Measurements from ENCODE around the gene LRIT1. TPM values are rescaled to one million over a fixed set of nuclear protein-coding genes. Genes with fewer than 3 reads are reported as not detected.

Gene LRIT1
- total RNA-seq, 2 experiments from 2014 or later: not detected

DNA sequence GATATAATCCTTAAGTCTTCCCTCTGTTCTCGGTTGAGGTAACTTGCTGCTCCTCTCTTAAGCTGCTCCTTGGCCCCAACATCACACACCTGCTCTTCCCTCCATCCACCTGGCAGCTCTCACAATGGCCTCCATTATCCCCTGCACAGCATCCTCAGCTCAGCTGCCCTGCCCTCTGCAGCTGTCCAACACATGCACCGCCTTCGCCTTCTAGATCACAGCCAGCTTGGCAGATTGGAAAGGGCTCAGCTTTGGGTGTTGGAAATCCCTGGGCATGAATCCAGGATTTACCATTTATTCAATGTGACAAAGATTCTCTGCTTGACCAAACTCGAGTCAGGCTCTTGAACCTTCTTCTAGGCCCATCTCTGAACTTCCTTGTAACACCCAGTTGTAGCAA is 24.1 kb upstream of the LRIT1 start:
- ChIA-PET POLR2A (no interaction called here), CTCF (interaction anchor here (1.0 to 3.0 kb wide), 4 partner anchors 88 to 273 kb away, joined by 3 to 46 read pairs (median 7); no protein-coding TSS in a partner anchor)
- Mint-ChIP-seq H3K4me1 (ENCODE audit: low read depth) (peaks cover 10% of the 10 kb centered on the region), H3K4me3 (no peak overlapping the region), H3K9me3 (no peaks in the 10 kb centered on the region), H3K27ac (no peak overlapping the region), H3K27me3 (peaks cover 34% of the 10 kb centered on the region), H3K36me3 (ENCODE audit: low read depth) (no peaks in the 10 kb centered on the region)
- no peaks in the 10 kb centered on the region for H3K9me3 ChIP-seq (ENCODE audit: control insufficient read depth in 1 of 2, insufficient read depth in 1 of 2, low read length in 2 of 2)
- no peak overlapping the region for H3K4me3 ChIP-seq (ENCODE audit: low read length)
- TF ChIP-seq, protein P1, sequence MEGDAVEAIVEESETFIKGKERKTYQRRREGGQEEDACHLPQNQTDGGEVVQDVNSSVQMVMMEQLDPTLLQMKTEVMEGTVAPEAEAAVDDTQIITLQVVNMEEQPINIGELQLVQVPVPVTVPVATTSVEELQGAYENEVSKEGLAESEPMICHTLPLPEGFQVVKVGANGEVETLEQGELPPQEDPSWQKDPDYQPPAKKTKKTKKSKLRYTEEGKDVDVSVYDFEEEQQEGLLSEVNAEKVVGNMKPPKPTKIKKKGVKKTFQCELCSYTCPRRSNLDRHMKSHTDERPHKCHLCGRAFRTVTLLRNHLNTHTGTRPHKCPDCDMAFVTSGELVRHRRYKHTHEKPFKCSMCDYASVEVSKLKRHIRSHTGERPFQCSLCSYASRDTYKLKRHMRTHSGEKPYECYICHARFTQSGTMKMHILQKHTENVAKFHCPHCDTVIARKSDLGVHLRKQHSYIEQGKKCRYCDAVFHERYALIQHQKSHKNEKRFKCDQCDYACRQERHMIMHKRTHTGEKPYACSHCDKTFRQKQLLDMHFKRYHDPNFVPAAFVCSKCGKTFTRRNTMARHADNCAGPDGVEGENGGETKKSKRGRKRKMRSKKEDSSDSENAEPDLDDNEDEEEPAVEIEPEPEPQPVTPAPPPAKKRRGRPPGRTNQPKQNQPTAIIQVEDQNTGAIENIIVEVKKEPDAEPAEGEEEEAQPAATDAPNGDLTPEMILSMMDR (IDR thresholded peaks at IDR 0.05): no peak
- H3K4me1 ChIP-seq (ENCODE audit: insufficient read depth, low read length): peaks cover 10% of the 10 kb centered on the region
- H3K27ac ChIP-seq (ENCODE audit: low read depth in 1 of 2, low read length in 2 of 2): no peak overlapping the region
- no peak for ATAC-seq (ENCODE audit: poor library complexity)
- DNase-seq: no peak
- no peaks in the 10 kb centered on the region for H3K36me3 ChIP-seq (ENCODE audit: insufficient read depth, low read length)
- intact Hi-C loops (cut with DNase I, micrococcal nuclease): loop anchor here (2.0 to 10.0 kb wide), 3 partner anchors 87 to 169 kb away; no protein-coding TSS in a partner anchor
- H3K27me3 ChIP-seq (ENCODE audit: control insufficient read depth in 1 of 2, insufficient read depth in 2 of 2, low read length in 2 of 2): peaks cover 3 to 8% of the 10 kb centered on the region in 2 experiments

DNA sequence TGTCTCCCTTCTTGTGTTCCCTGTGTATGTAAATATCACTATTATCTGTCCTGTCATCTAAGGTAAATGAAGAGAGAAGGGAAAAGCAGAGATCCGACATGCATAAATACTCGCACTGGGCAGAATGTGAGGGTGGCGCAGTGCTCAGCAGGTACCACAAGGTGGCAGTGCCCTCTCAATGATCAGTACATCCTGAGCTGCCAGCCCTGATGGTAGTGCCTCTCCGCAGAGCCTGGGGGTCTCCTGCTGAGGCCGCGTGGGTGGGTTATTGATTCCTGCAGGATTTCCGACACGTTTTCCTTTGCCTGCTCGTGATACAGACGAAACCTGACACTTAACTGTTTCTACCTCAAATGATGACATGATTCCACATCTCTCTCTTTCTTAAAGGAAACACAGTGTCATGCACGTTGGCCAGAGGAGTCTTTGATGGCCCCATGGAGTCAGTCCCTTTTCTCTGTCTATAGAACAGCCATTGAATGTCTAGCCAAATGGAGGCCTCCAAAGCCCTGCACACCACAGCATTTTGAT is 23.3 kb upstream of the LRIT1 start:
- intact Hi-C loops (cut with DNase I, micrococcal nuclease): loop anchor here (1.0 to 10.0 kb wide), 5 partner anchors 88 to 273 kb away; no protein-coding TSS in a partner anchor
- TF ChIP-seq, protein P1 (IDR thresholded peaks at IDR 0.05): peak; percentile 97
- peaks cover 10% of the 10 kb centered on the region for H3K4me1 ChIP-seq (ENCODE audit: insufficient read depth, low read length)
- DNase-seq (peak; percentile 51 to 83 (median 66)), ATAC-seq (ENCODE audit: poor library complexity) (peak; percentile 94)
- ChIA-PET CTCF (interaction anchor here (0.5 to 3.0 kb wide), 18 partner anchors 9 to 284 kb away, joined by 3 to 46 read pairs (median 4); no protein-coding TSS in a partner anchor), POLR2A (interaction anchor here (1.4 kb wide), 1 partner anchor 272 kb away, joined by 4 read pairs; no protein-coding TSS in a partner anchor)
- H3K27me3 Mint-ChIP-seq: peaks cover 41% of the 10 kb centered on the region
- no peaks in the 10 kb centered on the region for H3K9me3 Mint-ChIP-seq
- H3K27me3 ChIP-seq (ENCODE audit: control insufficient read depth in 1 of 2, insufficient read depth in 2 of 2, low read length in 2 of 2): peaks cover 3 to 8% of the 10 kb centered on the region in 2 experiments
- no peak overlapping the region for H3K27ac ChIP-seq (ENCODE audit: low read depth in 1 of 2, low read length in 2 of 2)
- no peaks in the 10 kb centered on the region for H3K36me3 ChIP-seq (ENCODE audit: insufficient read depth, low read length)
- no peaks in the 10 kb centered on the region for H3K36me3 Mint-ChIP-seq (ENCODE audit: low read depth)
- H3K4me1 Mint-ChIP-seq (ENCODE audit: low read depth): peaks cover 9% of the 10 kb centered on the region
- H3K4me3 Mint-ChIP-seq: no peak overlapping the region
- H3K4me3 ChIP-seq (ENCODE audit: low read length): no peak overlapping the region
- H3K9me3 ChIP-seq (ENCODE audit: control insufficient read depth in 1 of 2, insufficient read depth in 1 of 2, low read length in 2 of 2): no peaks in the 10 kb centered on the region
- no peak overlapping the region for H3K27ac Mint-ChIP-seq

DNA sequence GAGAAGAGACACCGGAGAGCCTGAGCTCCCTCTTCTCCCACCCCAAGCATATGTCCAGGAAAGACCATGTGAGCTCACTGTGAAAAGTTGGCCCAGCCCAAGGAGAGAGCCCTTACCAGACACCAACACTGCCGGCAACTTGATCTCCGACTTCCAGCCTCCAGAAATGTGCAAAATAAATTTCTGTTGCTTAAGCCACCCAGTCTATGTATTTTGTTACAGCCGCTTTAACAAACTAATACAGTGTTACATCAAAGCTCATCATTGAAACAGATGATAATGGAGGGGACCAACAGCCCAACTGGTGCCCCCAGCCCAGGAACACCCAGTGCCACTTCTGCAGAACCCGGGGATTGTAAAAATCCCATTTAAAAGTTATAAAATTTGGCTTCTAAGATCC is 22.4 kb upstream of the LRIT1 start:
- no peak overlapping the region for H3K27ac ChIP-seq (ENCODE audit: low read depth in 1 of 2, low read length in 2 of 2)
- no peak overlapping the region for H3K27ac Mint-ChIP-seq
- intact Hi-C loops (cut with DNase I, micrococcal nuclease): loop anchor here (1.0 to 10.0 kb wide), 4 partner anchors 111 to 274 kb away; no protein-coding TSS in a partner anchor
- ATAC-seq (ENCODE audit: poor library complexity) (no peak), DNase-seq (no peak)
- H3K27me3 Mint-ChIP-seq: peaks cover 47% of the 10 kb centered on the region
- H3K36me3 Mint-ChIP-seq (ENCODE audit: low read depth): no peaks in the 10 kb centered on the region
- H3K4me3 ChIP-seq (ENCODE audit: low read length): no peak overlapping the region
- H3K4me1 Mint-ChIP-seq (ENCODE audit: low read depth): peaks cover 9% of the 10 kb centered on the region
- H3K27me3 ChIP-seq (ENCODE audit: control insufficient read depth in 1 of 2, insufficient read depth in 2 of 2, low read length in 2 of 2): peaks cover 3 to 8% of the 10 kb centered on the region in 2 experiments
- no peaks in the 10 kb centered on the region for H3K36me3 ChIP-seq (ENCODE audit: insufficient read depth, low read length)
- CTCF ChIA-PET: interaction anchor here (1.2 to 3.0 kb wide), 6 partner anchors 10 to 279 kb away, joined by 6 to 46 read pairs (median 8); no protein-coding TSS in a partner anchor
- H3K9me3 Mint-ChIP-seq: no peaks in the 10 kb centered on the region
- TF ChIP-seq, protein P1 (IDR thresholded peaks at IDR 0.05): no peak
- POLR2A ChIA-PET: interaction anchor here (1.4 kb wide), 1 partner anchor 273 kb away, joined by 4 read pairs; no protein-coding TSS in a partner anchor
- H3K9me3 ChIP-seq (ENCODE audit: control insufficient read depth in 1 of 2, insufficient read depth in 1 of 2, low read length in 2 of 2): no peaks in the 10 kb centered on the region
- no peak overlapping the region for H3K4me3 Mint-ChIP-seq
- H3K4me1 ChIP-seq (ENCODE audit: insufficient read depth, low read length): peaks cover 10% of the 10 kb centered on the region

All from CD4-positive, alpha-beta T cell (primary cell).